Astrocyte of the spinal cord (primary cell): ENCODE results near the gene CD109.

ENCODE experiments used
- DNase-seq: peaks from one replicate; pipeline ENCODE4 v3.0.0; 2011; ENCODE audit warnings: low read depth, low spot score
- H3K4me3 ChIP-seq: 2 replicates; pipeline ENCODE4 v1.5.1; 2011; ENCODE audit warnings: low read depth, mild to moderate bottlenecking, low read length, moderate library complexity
- in situ Hi-C: cut with HindIII; loops from 2 replicates; pipeline ENCODE4 v1.10.0; 2017; ENCODE audit warnings: low sequenced_read_pairs
- TF ChIP-seq, protein P1 (sequence below): IDR thresholded peaks from 2 replicates; pipeline ENCODE4 v1.5.1; 2012; ENCODE audit warnings: low read depth, mild to moderate bottlenecking, low read length, inconsistent platforms

Gene CD109

DNA sequence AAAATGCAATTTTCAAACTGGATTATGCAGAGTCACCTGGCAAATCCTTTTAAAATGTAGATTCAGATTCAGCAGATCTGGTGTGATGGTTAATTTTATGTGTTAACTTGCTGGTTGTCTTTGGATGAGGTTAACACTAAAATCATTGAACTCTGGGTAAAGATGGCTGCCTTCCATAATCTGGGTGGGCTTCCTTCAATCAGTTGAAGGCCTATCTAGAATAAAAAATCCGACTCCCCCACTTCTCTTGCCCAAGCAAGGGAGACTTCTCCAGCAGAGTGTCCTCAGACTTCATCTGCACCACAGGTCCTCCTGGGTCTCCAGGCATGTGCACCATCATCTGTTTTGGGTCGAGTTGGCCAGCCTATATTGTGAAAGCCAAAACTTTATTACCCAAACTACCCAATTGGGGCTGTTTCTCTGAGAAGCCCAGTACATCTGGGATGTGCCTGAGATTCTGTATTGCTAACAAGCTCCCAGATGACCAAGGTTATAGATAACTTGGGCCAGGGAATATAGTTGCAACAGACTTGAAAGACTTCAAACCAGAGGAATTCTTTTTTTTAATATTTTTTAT is 40.6 kb upstream of the CD109 start:
- no peak overlapping the region for H3K4me3 ChIP-seq
- in situ Hi-C loops, result no loop called here
- no peak for DNase-seq
- TF ChIP-seq, protein P1, sequence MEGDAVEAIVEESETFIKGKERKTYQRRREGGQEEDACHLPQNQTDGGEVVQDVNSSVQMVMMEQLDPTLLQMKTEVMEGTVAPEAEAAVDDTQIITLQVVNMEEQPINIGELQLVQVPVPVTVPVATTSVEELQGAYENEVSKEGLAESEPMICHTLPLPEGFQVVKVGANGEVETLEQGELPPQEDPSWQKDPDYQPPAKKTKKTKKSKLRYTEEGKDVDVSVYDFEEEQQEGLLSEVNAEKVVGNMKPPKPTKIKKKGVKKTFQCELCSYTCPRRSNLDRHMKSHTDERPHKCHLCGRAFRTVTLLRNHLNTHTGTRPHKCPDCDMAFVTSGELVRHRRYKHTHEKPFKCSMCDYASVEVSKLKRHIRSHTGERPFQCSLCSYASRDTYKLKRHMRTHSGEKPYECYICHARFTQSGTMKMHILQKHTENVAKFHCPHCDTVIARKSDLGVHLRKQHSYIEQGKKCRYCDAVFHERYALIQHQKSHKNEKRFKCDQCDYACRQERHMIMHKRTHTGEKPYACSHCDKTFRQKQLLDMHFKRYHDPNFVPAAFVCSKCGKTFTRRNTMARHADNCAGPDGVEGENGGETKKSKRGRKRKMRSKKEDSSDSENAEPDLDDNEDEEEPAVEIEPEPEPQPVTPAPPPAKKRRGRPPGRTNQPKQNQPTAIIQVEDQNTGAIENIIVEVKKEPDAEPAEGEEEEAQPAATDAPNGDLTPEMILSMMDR, result no peak

DNA sequence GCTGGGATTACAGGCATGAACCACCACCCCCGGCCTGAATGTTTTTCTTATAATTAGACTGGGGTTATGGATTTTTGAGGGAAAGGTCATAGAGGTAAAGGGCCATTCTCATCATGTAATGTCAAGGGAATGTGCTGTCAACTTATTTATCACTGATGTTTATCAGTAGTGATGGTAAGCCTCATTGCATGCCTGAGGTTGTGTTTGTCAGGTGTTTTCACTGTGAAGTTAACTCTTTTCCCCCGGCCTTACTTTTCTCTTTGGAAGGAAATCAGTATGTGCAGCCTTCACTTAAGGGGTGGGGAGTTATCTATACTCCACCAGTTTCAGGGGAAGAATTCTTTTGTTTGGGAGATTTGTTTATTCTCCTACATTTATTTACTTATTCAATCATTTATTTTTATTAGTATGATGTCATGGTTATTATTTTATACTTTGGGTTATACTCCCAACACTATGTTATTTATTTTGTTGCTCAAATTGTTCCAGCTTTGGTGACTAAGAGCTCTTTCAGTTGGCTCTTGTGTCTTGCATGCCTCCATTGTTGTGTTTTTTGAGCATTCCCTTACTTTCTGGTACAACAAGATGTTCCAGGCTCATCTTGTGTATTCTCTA is 39.4 kb upstream of the CD109 start:
- in situ Hi-C loops, result no loop called here
- TF ChIP-seq, protein P1, result no peak
- H3K4me3 ChIP-seq, result no peak overlapping the region
- DNase-seq, result no peak

DNA sequence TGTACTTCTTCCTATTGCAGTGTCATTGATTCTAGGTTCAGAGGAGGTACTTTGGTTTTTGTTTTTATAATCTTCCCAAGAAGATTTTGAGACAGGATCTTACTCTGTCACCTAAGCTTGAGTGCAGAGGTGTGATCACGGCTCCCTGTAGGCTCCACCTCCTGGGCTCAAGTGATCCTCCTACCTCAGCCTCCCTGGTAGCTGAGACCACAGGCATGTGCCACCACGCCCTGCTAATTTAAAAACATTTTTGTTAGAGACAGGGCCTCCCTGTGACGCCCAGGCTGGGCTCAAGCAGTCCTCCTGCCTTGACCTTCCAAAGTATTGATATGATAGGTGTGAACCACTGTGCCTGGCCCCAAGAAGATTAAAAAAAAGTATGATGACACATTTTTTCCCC is 38.8 kb upstream of the CD109 start:
- in situ Hi-C loops, result no loop called here
- TF ChIP-seq, protein P1, result no peak
- DNase-seq, result no peak
- H3K4me3 ChIP-seq, result no peak overlapping the region

DNA sequence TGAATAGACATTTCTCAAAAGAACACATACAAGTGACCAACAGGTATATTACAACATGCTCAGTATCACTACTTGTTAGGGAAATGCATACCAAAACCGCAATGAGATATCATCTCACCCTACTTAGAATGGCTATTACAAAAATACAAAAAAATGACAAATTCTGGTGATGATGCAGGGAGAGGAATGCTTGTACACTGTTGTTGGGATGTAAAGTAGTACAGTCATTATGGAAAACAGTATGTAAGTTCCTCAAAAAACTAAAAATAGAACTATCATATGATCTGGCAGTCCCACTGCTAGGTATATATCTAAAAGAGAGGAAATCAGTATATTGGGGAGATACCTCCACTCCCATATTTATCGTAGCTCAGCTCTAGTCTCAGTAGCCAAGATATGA is 31.3 kb upstream of the CD109 start:
- in situ Hi-C loops, result no loop called here
- no peak for DNase-seq

DNA sequence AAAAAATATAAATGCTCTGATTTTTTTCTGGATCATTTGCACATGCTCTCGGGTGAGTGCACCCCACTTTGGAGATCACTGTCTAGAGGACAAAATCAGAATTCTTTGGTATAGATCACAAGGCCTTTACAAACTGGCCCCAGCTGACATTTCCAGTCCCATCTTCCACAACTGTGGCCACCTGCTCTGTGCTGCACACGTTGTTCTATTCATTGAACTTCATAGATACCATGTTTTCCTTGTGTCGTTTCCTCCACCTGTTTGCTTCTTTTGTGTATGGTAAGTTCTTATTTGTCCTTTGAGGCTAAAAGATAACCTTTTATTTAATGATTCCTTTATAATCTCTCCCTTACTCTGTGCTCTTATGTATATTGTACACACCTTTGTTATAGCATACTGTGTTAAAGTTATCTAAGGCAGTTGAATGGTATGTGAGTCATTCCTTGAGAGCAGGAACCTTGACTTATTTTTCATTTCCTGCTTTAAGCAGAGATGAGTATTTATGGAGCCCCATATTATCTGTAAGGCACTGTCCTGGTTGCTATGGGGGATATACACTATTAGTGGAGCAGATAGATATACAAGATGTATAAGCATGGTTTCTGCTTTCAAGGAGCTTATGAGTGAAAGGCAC is 30.2 kb upstream of the CD109 start:
- no peak for DNase-seq
- H3K4me3 ChIP-seq, result no peak overlapping the region
- in situ Hi-C loops, result no loop called here
- TF ChIP-seq, protein P1, result no peak

More for the DNA sequence above, 31.3 kb upstream of the CD109 start:
- TF ChIP-seq, protein P1, result no peak
- H3K4me3 ChIP-seq, result no peak overlapping the region

DNA sequence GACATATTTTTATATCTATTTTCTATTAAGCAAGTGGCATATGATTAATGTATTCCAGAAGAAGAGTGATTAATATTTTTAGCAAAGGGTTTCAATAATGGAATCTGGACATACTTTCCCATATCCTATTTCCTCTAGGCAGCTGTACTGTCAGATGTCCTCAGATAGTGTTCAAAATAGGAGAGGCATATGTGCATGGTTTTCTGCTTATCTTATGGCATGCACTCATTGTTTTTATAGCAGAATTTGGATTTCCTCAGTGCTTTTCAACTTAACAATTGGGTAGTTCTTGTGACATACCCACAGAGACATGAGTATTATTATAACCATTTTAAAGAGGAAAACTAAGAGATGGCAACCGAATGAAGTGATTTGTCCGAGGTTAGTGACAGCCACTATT is 29.6 kb upstream of the CD109 start:
- no peak for DNase-seq
- TF ChIP-seq, protein P1, result no peak
- in situ Hi-C loops, result no loop called here
- no peak overlapping the region for H3K4me3 ChIP-seq
